ENCODE data around the gene PCNX2. TPM values are rescaled to one million over a fixed set of nuclear protein-coding genes. Genes with fewer than 3 reads are reported as not detected.

Gene PCNX2
- total and polyA plus RNA-seq, 7 donors: 1.8 to 13.8 (median 5.1) TPM

- intact Hi-C loops (cut with DNase I): no loop called here
- H3K36me3 ChIP-seq: peaks cover 0 to 26% (median 1%) of the 10 kb centered on the region in 4 donors
- no peaks in the 10 kb centered on the region for H3K9me3 ChIP-seq
- H3K27me3 ChIP-seq: no peaks in the 10 kb centered on the region
- WGBS, 2 donors: 80 to 88% methylated on average over 13 of the region's 13 CpGs
- no peak for DNase-seq
- H3K4me3 ChIP-seq: no peak overlapping the region
- H3K27ac ChIP-seq: no peak overlapping the region
- no peak for TF ChIP-seq POLR2AphosphoS5 (IDR thresholded peaks at IDR 0.05)
- no peak for TF ChIP-seq CTCF (IDR thresholded peaks at IDR 0.05)
- no peak for TF ChIP-seq EP300 (IDR thresholded peaks at IDR 0.05)
- no peak for TF ChIP-seq POLR2A (IDR thresholded peaks at IDR 0.05)
- H3K4me1 ChIP-seq: peaks cover 0 to 1% (median 0%) of the 10 kb centered on the region in 4 donors
Measured at GRCh38 chr1:232980355-232980978, 315.1 kb downstream of the PCNX2 start.

DNA sequence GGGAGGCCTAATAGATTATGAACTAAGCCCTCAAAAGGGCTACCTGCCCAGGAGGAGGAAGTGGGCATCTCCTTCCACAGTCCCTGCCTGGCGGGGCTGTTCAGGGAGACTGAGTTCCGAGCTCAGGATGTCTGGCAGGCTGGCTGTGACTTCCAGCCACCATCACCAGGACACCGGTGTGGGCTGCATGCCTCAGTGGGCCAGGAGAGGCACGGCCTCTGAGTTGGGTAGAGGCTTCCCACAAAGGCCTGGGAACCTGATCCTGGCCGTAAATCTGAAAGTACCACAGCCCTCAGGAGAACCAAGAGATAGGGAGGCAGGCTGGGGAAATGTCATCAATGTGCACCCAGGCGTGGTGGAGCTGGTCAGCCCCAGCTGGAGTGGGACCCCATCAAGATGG is 316.0 kb downstream of the PCNX2 start:
- no peak for TF ChIP-seq POLR2A (IDR thresholded peaks at IDR 0.05)
- no peak for DNase-seq
- H3K27ac ChIP-seq: no peak overlapping the region
- H3K27me3 ChIP-seq: no peaks in the 10 kb centered on the region
- H3K4me3 ChIP-seq: no peak overlapping the region
- H3K36me3 ChIP-seq: peaks cover 0 to 26% (median 1%) of the 10 kb centered on the region in 4 donors
- 97 to 98% methylated on average over 6 of the region's 6 CpGs for WGBS, 2 donors
- H3K4me1 ChIP-seq: peaks cover 0 to 5% (median 1%) of the 10 kb centered on the region in 4 donors
- intact Hi-C loops (cut with DNase I): no loop called here
- H3K9me3 ChIP-seq: no peaks in the 10 kb centered on the region

GRCh38 chr1:232978815-232979214 is 316.7 kb downstream of the PCNX2 start:
- Histone ChIP-seq H3K4me1 (peaks cover 0 to 5% (median 2%) of the 10 kb centered on the region in 4 donors), H3K9me3 (peaks cover 0 to 2% (median 0%) of the 10 kb centered on the region in 4 donors), H3K27me3 (no peaks in the 10 kb centered on the region), H3K4me3 (no peak overlapping the region), H3K27ac (no peak overlapping the region), H3K36me3 (peaks cover 0 to 27% (median 1%) of the 10 kb centered on the region in 4 donors)
- intact Hi-C loops (cut with DNase I): no loop called here
- TF ChIP-seq EP300 (IDR thresholded peaks at IDR 0.05) (no peak), POLR2A (IDR thresholded peaks at IDR 0.05) (no peak), POLR2AphosphoS5 (IDR thresholded peaks at IDR 0.05) (no peak), CTCF (IDR thresholded peaks at IDR 0.05) (no peak)
- DNase-seq: no peak
- 74 to 84% methylated on average over 4 of the region's 4 CpGs for WGBS, 2 donors

GRCh38 chr1:232978091-232978634 is 317.4 kb downstream of the PCNX2 start:
- TF ChIP-seq POLR2AphosphoS5 (IDR thresholded peaks at IDR 0.05): no peak
- H3K27ac ChIP-seq: no peak overlapping the region
- 51 to 79% methylated on average over 8 of the region's 8 CpGs for WGBS, 2 donors
- peaks cover 0 to 33% (median 4%) of the 10 kb centered on the region in 4 donors for H3K36me3 ChIP-seq
- no peaks in the 10 kb centered on the region for H3K27me3 ChIP-seq
- no peak overlapping the region for H3K4me3 ChIP-seq
- no peak for DNase-seq
- H3K9me3 ChIP-seq: peaks cover 0 to 3% (median 0%) of the 10 kb centered on the region in 4 donors
- H3K4me1 ChIP-seq: peaks cover 0 to 5% (median 2%) of the 10 kb centered on the region in 4 donors
- intact Hi-C loops (cut with DNase I): no loop called here

DNA sequence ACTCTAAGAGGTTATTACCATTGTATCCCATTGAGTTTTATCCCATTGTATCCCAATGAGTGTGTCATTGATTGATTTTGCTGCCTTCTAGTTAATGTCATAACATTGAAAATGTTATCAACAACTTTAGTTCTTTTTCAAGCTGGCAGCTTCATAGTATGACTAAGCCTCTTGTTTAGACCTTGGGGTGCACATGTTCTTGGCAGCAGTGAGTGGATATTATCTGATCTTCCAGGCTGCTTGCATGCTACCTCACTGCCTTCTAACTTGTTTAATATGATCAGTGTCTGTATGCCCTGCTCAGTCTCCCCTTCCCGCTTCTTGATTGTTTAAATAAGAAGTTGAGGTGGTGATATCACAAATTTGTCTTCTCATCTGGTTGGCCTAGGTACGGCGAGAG is 320.6 kb downstream of the PCNX2 start:
- 97 to 99% methylated on average over 3 of the region's 3 CpGs for WGBS, 2 donors
- Histone ChIP-seq H3K9me3 (peaks cover 0 to 3% (median 0%) of the 10 kb centered on the region in 4 donors), H3K27me3 (no peaks in the 10 kb centered on the region), H3K4me1 (peaks cover 0 to 5% (median 2%) of the 10 kb centered on the region in 4 donors), H3K4me3 (no peak overlapping the region), H3K36me3 (peaks cover 5 to 65% (median 17%) of the 10 kb centered on the region in 4 donors), H3K27ac (no peak overlapping the region)
- TF ChIP-seq POLR2A (IDR thresholded peaks at IDR 0.05): no peak
- no peak for TF ChIP-seq CTCF (IDR thresholded peaks at IDR 0.05)
- TF ChIP-seq POLR2AphosphoS5 (IDR thresholded peaks at IDR 0.05): no peak
- TF ChIP-seq EP300 (IDR thresholded peaks at IDR 0.05): no peak
- intact Hi-C loops (cut with DNase I): no loop called here
- no peak for DNase-seq

All from sigmoid colon (tissue), 7 donors.